Mesenchymal stem cell (in vitro differentiated cells and primary cell): ENCODE results near the gene TBC1D16.

Source experiments
- DNase-seq: peaks from one replicate; pipeline ENCODE4 v3.0.0-alpha.2; 2013
- H2AFZ ChIP-seq: one replicate; pipeline ENCODE4 v1.6.1; 2013; ENCODE audit warnings: low read depth, mild to moderate bottlenecking, control low read depth, inconsistent platforms, low read length, moderate library complexity
- H2AK5ac ChIP-seq: 2 replicates; pipeline ENCODE4 v1.6.1; 2013; ENCODE audit warnings: low read length, moderate library complexity, mild to moderate bottlenecking, inconsistent platforms; ENCODE audit not compliant: severe bottlenecking
- H2BK120ac ChIP-seq: one replicate; pipeline ENCODE4 v1.6.1; 2013; ENCODE audit warnings: low read depth, mild to moderate bottlenecking, inconsistent platforms, low read length, moderate library complexity
- H2BK12ac ChIP-seq, 2 experiments: one replicate each; pipeline ENCODE4 v1.6.1; 2013; ENCODE audit warnings: inconsistent platforms in 2 of 2, low read length in 2 of 2, mild to moderate bottlenecking in 2 of 2, moderate library complexity in 2 of 2, control low read depth in 1 of 2
- H2BK15ac ChIP-seq: one replicate; pipeline ENCODE4 v1.6.1; 2013; ENCODE audit warnings: mild to moderate bottlenecking, low read depth, inconsistent platforms; ENCODE audit not compliant: poor library complexity, severe bottlenecking
- H2BK5ac ChIP-seq: 2 replicates; pipeline ENCODE4 v1.6.1; 2013; ENCODE audit warnings: low read depth, mild to moderate bottlenecking, low read length, control low read depth, inconsistent platforms; ENCODE audit not compliant: poor library complexity, severe bottlenecking
- H3K14ac ChIP-seq, 2 experiments: one replicate each; pipeline ENCODE4 v1.6.1; 2013; ENCODE audit warnings: inconsistent platforms in 2 of 2, low read length in 2 of 2, control low read depth in 1 of 2, mild to moderate bottlenecking in 1 of 2, moderate library complexity in 1 of 2
- H3K18ac ChIP-seq, 2 experiments: one replicate each; pipeline ENCODE4 v1.6.1; 2013; ENCODE audit warnings: inconsistent platforms in 2 of 2, low read length in 2 of 2, control low read depth in 1 of 2, low read depth in 1 of 2, mild to moderate bottlenecking in 1 of 2
- H3K23ac ChIP-seq, 2 experiments: one replicate each; pipeline ENCODE4 v1.6.1; 2013; ENCODE audit warnings: inconsistent platforms in 2 of 2, low read length in 2 of 2, mild to moderate bottlenecking in 2 of 2, moderate library complexity in 2 of 2, control low read depth in 1 of 2
- H3K27ac ChIP-seq: 2 replicates; pipeline ENCODE4 v1.5.1; 2013; ENCODE audit warnings: mild to moderate bottlenecking, moderate library complexity, low read length, control low read depth, inconsistent platforms; ENCODE audit not compliant: poor library complexity, severe bottlenecking
- H3K27me3 ChIP-seq, 2 experiments: 2 replicates each; pipeline versions ENCODE4 v1.6.1 to v1.7.0; 2013; ENCODE audit warnings: low read length in 2 of 2, mild to moderate bottlenecking in 2 of 2, moderate library complexity in 2 of 2, control low read depth in 1 of 2, inconsistent platforms in 1 of 2; ENCODE audit not compliant: control insufficient read depth in 1 of 2, insufficient read depth in 1 of 2
- H3K36me3 ChIP-seq, 2 experiments: 2 replicates each; pipeline versions ENCODE4 v1.6.1 to v1.7.0; 2013; ENCODE audit warnings: low read length in 2 of 2, control low read depth in 1 of 2, inconsistent platforms in 1 of 2, low read depth in 1 of 2, mild to moderate bottlenecking in 1 of 2; ENCODE audit not compliant: insufficient read depth in 2 of 2, control insufficient read depth in 1 of 2
- H3K4ac ChIP-seq, 2 experiments: one replicate each; pipeline ENCODE4 v1.6.1; 2013; ENCODE audit warnings: inconsistent platforms in 2 of 2, low read length in 2 of 2, mild to moderate bottlenecking in 2 of 2, moderate library complexity in 2 of 2, control low read depth in 1 of 2, low read depth in 1 of 2
- H3K4me1 ChIP-seq: 2 replicates; pipeline ENCODE4 v1.6.1; 2013; ENCODE audit warnings: low read depth, low read length, control low read depth; ENCODE audit not compliant: control insufficient read depth, insufficient read depth
- H3K4me2 ChIP-seq: 2 replicates; pipeline ENCODE4 v1.6.1; 2013; ENCODE audit warnings: low read length, mild to moderate bottlenecking, inconsistent platforms; ENCODE audit not compliant: poor library complexity, severe bottlenecking
- H3K4me3 ChIP-seq, 2 experiments: 2 replicates each; pipeline versions ENCODE4 v1.5.1 to v1.7.0; 2013; ENCODE audit warnings: low read length in 2 of 2, mild to moderate bottlenecking in 2 of 2, control low read depth in 1 of 2, low read depth in 1 of 2; ENCODE audit not compliant: insufficient read depth in 1 of 2
- H3K79me1 ChIP-seq: replicated peaks from 2 replicates; pipeline ENCODE4 v1.6.1; 2013; ENCODE audit warnings: mild to moderate bottlenecking, control low read depth, low read length, inconsistent platforms; ENCODE audit not compliant: poor library complexity, severe bottlenecking
- H3K9ac ChIP-seq: 2 replicates; pipeline ENCODE4 v1.7.0; 2013; ENCODE audit warnings: mild to moderate bottlenecking, low read length, moderate library complexity
- H3K9me3 ChIP-seq: 2 replicates; pipeline ENCODE4 v1.7.0; 2013; ENCODE audit warnings: mild to moderate bottlenecking, low read length; ENCODE audit not compliant: control insufficient read depth
- H4K8ac ChIP-seq: one replicate; pipeline ENCODE4 v1.6.1; 2013; ENCODE audit warnings: inconsistent platforms, mild to moderate bottlenecking, low read length, moderate library complexity
- H4K91ac ChIP-seq: one replicate; pipeline ENCODE4 v1.6.1; 2013; ENCODE audit warnings: mild to moderate bottlenecking, low read length, inconsistent platforms
- WGBS: methylation state at CpG from one replicate; pipeline ENCODE4 v1.1.7; 2013; ENCODE audit warnings: mixed read lengths; 5-methylcytosine and 5-hydroxymethylcytosine counted together

The TBC1D16 gene

GRCh38 chr17:79941088-79942010 is 94.3 kb downstream of the TBC1D16 start:
- no peaks in the 10 kb centered on the region for H3K9me3 ChIP-seq
- H2BK15ac ChIP-seq = no peak overlapping the region
- no peak overlapping the region for H3K9ac ChIP-seq
- H3K4ac ChIP-seq = no peak overlapping the region
- no peaks in the 10 kb centered on the region for H3K27me3 ChIP-seq
- H4K8ac ChIP-seq = no peak overlapping the region
- no peak for DNase-seq
- H3K4me1 ChIP-seq = peaks cover 2% of the 10 kb centered on the region
- H3K79me1 ChIP-seq = no peaks in the 10 kb centered on the region
- H2BK12ac ChIP-seq = no peak overlapping the region
- H2BK5ac ChIP-seq = no peak overlapping the region
- H3K14ac ChIP-seq = no peak overlapping the region
- H3K4me2 ChIP-seq = no peak overlapping the region
- no peak overlapping the region for H3K4me3 ChIP-seq
- no peak overlapping the region for H4K91ac ChIP-seq
- peaks cover 69 to 82% of the 10 kb centered on the region in 2 experiments for H3K36me3 ChIP-seq
- no peak overlapping the region for H3K23ac ChIP-seq
- 97% methylated on average over 25 of the region's 28 CpGs for WGBS
- no peak overlapping the region for H2AFZ ChIP-seq
- H2BK120ac ChIP-seq = no peak overlapping the region
- no peak overlapping the region for H3K27ac ChIP-seq
- H3K18ac ChIP-seq = no peak overlapping the region
- H2AK5ac ChIP-seq = no peak overlapping the region

GRCh38 chr17:79940459-79941087 is 95.1 kb downstream of the TBC1D16 start:
- Histone ChIP-seq H2BK12ac (no peak overlapping the region), H3K23ac (no peak overlapping the region), H2BK5ac (no peak overlapping the region), H3K4me3 (no peak overlapping the region), H4K91ac (no peak overlapping the region), H3K18ac (no peak overlapping the region), H3K4me1 (peaks cover 5% of the 10 kb centered on the region), H2BK120ac (no peak overlapping the region), H2AFZ (no peak overlapping the region), H3K14ac (no peak overlapping the region), H2AK5ac (no peak overlapping the region), H3K36me3 (peaks cover 64 to 76% of the 10 kb centered on the region in 2 experiments), H3K27ac (no peak overlapping the region), H3K27me3 (no peaks in the 10 kb centered on the region), H2BK15ac (no peak overlapping the region), H3K9ac (no peak overlapping the region), H3K4me2 (no peak overlapping the region), H3K79me1 (no peaks in the 10 kb centered on the region), H3K9me3 (no peaks in the 10 kb centered on the region), H4K8ac (no peak overlapping the region), H3K4ac (no peak overlapping the region)
- no peak for DNase-seq
- WGBS = 94% methylated on average over 31 of the region's 31 CpGs

GRCh38 chr17:79939755-79940458 is 95.8 kb downstream of the TBC1D16 start:
- Histone ChIP-seq H3K27ac (no peak overlapping the region), H2BK12ac (no peak overlapping the region), H2BK120ac (no peak overlapping the region), H2BK5ac (no peak overlapping the region), H3K4ac (no peak overlapping the region), H2AFZ (no peak overlapping the region), H3K9me3 (no peaks in the 10 kb centered on the region), H3K79me1 (no peaks in the 10 kb centered on the region), H4K8ac (no peak overlapping the region), H3K9ac (no peak overlapping the region), H3K4me3 (no peak overlapping the region), H3K27me3 (no peaks in the 10 kb centered on the region), H3K4me2 (no peak overlapping the region), H3K14ac (no peak overlapping the region), H2AK5ac (no peak overlapping the region), H3K4me1 (peaks cover 5% of the 10 kb centered on the region), H4K91ac (no peak overlapping the region), H3K36me3 (peaks cover 60 to 69% of the 10 kb centered on the region in 2 experiments), H2BK15ac (no peak overlapping the region), H3K23ac (no peak overlapping the region), H3K18ac (no peak overlapping the region)
- WGBS = 88% methylated on average over 25 of the region's 25 CpGs
- DNase-seq = no peak

GRCh38 chr17:79939094-79939435 is 96.6 kb downstream of the TBC1D16 start:
- Histone ChIP-seq H2BK120ac (no peak overlapping the region), H2BK5ac (no peak overlapping the region), H3K4me1 (peaks cover 6% of the 10 kb centered on the region), H3K14ac (no peak overlapping the region), H3K27ac (no peak overlapping the region), H2BK15ac (no peak overlapping the region), H2AFZ (no peak overlapping the region), H3K9me3 (no peaks in the 10 kb centered on the region), H3K18ac (no peak overlapping the region), H3K9ac (no peak overlapping the region), H4K91ac (no peak overlapping the region), H3K23ac (no peak overlapping the region), H4K8ac (no peak overlapping the region), H3K27me3 (no peaks in the 10 kb centered on the region), H3K4me3 (no peak overlapping the region), H3K4ac (no peak overlapping the region), H3K79me1 (no peaks in the 10 kb centered on the region), H3K4me2 (no peak overlapping the region), H2AK5ac (no peak overlapping the region), H3K36me3 (peaks cover 52 to 61% of the 10 kb centered on the region in 2 experiments), H2BK12ac (no peak overlapping the region)
- 96% methylated on average over 7 of the region's 7 CpGs for WGBS
- DNase-seq = no peak
